NT2/D1 (cell line): ENCODE measurements around the gene TNPO3.

Source experiments
- DNase-seq: peaks from one replicate; pipeline ENCODE4 v3.0.0-alpha.2; 2011; ENCODE audit warnings: low read depth, low spot score
- H3K27me3 ChIP-seq: 2 replicates; pipeline ENCODE4 v1.6.0; 2011; ENCODE audit warnings: mild to moderate bottlenecking; ENCODE audit not compliant: insufficient read length, insufficient read depth
- H3K36me3 ChIP-seq: 2 replicates; pipeline ENCODE4 v1.6.1; 2011; ENCODE audit warnings: mild to moderate bottlenecking, low read length, mixed read lengths; ENCODE audit not compliant: insufficient read depth, insufficient read length
- H3K4me1 ChIP-seq: 2 replicates; pipeline ENCODE4 v1.5.1; 2011; ENCODE audit not compliant: insufficient read depth, insufficient read length
- H3K4me3 ChIP-seq: 2 replicates; pipeline ENCODE4 v1.5.1; 2011; ENCODE audit warnings: low read depth; ENCODE audit not compliant: insufficient read length
- H3K9ac ChIP-seq: 2 replicates; pipeline ENCODE4 v1.6.0; 2011; ENCODE audit warnings: low read depth; ENCODE audit not compliant: insufficient read length
- H3K9me3 ChIP-seq: 2 replicates; pipeline ENCODE4 v1.5.1; 2011; ENCODE audit warnings: mild to moderate bottlenecking, low read length; ENCODE audit not compliant: insufficient read depth
- SUZ12 ChIP-seq: IDR thresholded peaks from 2 replicates; pipeline ENCODE4 v1.6.1; 2011; ENCODE audit not compliant: insufficient read length, insufficient read depth; ENCODE audit errors: extremely low read depth
- YY1 ChIP-seq: IDR thresholded peaks from 2 replicates; pipeline ENCODE4 v1.6.1; 2011; ENCODE audit not compliant: insufficient read length, insufficient read depth
- ZNF274 ChIP-seq: IDR thresholded peaks from 2 replicates; pipeline ENCODE4 v1.6.1; 2011; ENCODE audit warnings: mild to moderate bottlenecking, low read depth, low read length

TNPO3 gene

DNA sequence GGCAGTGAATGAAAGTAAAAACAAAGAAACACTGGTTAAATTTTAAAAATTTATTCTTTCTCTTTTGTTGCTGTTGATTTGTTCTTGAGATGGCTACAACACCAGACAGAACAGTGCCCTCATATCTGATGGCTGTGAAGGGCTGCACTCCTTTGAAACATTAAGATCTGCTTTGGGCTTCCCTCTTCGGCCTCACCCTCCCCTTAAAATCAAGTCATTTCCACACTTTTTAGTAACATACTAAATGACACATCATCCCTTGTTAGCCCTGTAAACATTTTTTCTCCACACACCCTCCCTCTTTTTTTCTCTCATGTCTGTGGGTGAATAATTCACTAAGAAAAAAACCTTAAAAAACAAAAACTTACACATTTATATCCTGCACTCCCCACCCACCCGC is 100.8 kb downstream of the TNPO3 start:
- no peaks in the 10 kb centered on the region for H3K27me3 ChIP-seq
- H3K4me1 ChIP-seq: peaks cover 2% of the 10 kb centered on the region
- no peak overlapping the region for H3K4me3 ChIP-seq
- no peak overlapping the region for H3K9ac ChIP-seq
- H3K9me3 ChIP-seq: no peaks in the 10 kb centered on the region
- no peak for DNase-seq
- TF ChIP-seq SUZ12: no peak
- TF ChIP-seq ZNF274: no peak
- TF ChIP-seq YY1: no peak
- peaks cover 58% of the 10 kb centered on the region for H3K36me3 ChIP-seq

- Histone ChIP-seq H3K27me3 (no peaks in the 10 kb centered on the region), H3K9ac (no peak overlapping the region), H3K36me3 (peaks cover 34% of the 10 kb centered on the region), H3K4me1 (peaks cover 13% of the 10 kb centered on the region), H3K9me3 (no peaks in the 10 kb centered on the region), H3K4me3 (no peak overlapping the region)
- no peak for DNase-seq
- TF ChIP-seq ZNF274 (no peak), YY1 (no peak), SUZ12 (no peak)
Measured at GRCh38 chr7:128951296-128951695, 103.6 kb downstream of the TNPO3 start.

DNA sequence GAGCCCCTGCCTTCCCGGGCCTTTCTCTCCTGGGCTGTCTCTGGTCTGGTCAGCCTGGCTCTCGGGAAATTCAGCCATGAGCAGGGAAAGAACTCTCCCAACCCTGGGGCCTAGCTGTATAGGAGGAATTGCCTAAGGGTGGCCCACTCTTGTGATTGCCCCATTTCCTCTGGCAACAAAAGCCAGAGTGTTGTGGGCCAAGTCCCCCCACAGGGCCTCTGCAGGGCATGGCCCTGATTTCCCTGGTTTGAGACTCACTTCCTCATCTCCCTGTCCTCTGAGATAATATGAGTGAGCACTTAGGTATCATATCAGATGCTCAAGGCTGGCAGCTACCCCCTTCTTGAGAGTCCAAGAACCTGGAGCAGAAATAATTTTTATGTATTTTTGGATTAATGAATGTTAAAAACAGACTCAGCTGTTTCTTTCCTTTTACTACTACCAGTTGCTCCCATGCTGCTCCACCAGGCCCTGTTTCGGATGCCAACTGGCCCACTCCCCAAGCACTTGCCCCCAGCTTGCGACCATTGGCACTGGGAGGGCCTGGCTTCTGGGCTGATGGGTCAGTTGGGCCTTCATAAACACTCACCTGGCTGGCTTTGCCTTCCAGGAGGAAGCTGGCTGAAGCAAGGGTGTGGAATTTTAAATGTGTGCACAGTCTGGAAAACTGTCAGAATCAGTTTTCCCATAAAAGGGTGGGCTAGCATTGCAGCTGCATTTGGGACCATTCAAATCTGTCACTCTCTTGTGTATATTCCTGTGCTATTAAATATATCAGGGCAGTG is 105.7 kb downstream of the TNPO3 start:
- Histone ChIP-seq H3K4me3 (no peak overlapping the region), H3K27me3 (no peaks in the 10 kb centered on the region), H3K36me3 (peaks cover 14% of the 10 kb centered on the region), H3K9ac (no peak overlapping the region), H3K4me1 (peaks cover 11% of the 10 kb centered on the region), H3K9me3 (no peaks in the 10 kb centered on the region)
- DNase-seq: no peak
- TF ChIP-seq YY1 (no peak), ZNF274 (no peak), SUZ12 (no peak)

DNA sequence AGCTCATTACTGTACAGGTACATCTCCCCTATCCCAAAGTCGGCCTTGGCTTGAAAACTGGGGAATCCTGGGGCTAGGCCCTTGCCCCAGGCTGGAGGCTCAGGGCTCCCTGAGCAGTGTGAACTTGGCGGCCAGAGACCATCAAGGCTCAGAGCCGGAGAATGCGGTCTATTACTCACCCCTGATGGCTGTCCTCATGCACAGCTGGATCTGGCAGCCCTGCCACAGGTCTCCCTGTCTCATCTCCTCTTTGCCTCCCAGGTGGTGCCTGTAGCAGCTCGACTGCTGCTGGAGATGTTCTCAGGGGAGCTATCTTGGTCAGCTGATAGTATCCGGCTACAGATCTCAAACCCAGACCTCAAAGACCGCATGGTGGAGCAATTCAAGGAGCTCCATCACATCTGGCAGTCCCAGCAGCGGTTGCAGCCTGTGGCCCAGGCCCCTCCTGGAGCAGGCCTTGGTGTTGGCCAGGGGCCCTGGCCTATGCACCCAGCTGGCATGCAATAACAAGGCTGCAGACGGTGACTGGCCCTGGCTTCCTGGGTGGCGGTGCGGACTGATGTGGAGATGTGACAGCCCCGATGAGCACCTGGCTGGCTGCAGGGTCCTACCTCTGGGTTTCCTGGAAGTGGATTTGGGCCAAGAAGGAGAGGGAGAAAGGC is 106.5 kb downstream of the TNPO3 start:
- TF ChIP-seq SUZ12: no peak
- no peak for TF ChIP-seq ZNF274
- TF ChIP-seq YY1: no peak
- Histone ChIP-seq H3K27me3 (no peaks in the 10 kb centered on the region), H3K4me3 (no peak overlapping the region), H3K36me3 (peaks cover 7% of the 10 kb centered on the region), H3K4me1 (peaks cover 11% of the 10 kb centered on the region), H3K9ac (no peak overlapping the region), H3K9me3 (no peaks in the 10 kb centered on the region)
- no peak for DNase-seq

GRCh38 chr7:128947854-128948253 is 107.1 kb downstream of the TNPO3 start:
- no peak for TF ChIP-seq ZNF274
- TF ChIP-seq YY1: no peak
- no peak for TF ChIP-seq SUZ12
- peaks cover 3% of the 10 kb centered on the region for H3K36me3 ChIP-seq
- H3K9me3 ChIP-seq: no peaks in the 10 kb centered on the region
- H3K9ac ChIP-seq: no peak overlapping the region
- peaks cover 11% of the 10 kb centered on the region for H3K4me1 ChIP-seq
- no peak for DNase-seq
- no peak overlapping the region for H3K4me3 ChIP-seq
- H3K27me3 ChIP-seq: no peaks in the 10 kb centered on the region

DNA sequence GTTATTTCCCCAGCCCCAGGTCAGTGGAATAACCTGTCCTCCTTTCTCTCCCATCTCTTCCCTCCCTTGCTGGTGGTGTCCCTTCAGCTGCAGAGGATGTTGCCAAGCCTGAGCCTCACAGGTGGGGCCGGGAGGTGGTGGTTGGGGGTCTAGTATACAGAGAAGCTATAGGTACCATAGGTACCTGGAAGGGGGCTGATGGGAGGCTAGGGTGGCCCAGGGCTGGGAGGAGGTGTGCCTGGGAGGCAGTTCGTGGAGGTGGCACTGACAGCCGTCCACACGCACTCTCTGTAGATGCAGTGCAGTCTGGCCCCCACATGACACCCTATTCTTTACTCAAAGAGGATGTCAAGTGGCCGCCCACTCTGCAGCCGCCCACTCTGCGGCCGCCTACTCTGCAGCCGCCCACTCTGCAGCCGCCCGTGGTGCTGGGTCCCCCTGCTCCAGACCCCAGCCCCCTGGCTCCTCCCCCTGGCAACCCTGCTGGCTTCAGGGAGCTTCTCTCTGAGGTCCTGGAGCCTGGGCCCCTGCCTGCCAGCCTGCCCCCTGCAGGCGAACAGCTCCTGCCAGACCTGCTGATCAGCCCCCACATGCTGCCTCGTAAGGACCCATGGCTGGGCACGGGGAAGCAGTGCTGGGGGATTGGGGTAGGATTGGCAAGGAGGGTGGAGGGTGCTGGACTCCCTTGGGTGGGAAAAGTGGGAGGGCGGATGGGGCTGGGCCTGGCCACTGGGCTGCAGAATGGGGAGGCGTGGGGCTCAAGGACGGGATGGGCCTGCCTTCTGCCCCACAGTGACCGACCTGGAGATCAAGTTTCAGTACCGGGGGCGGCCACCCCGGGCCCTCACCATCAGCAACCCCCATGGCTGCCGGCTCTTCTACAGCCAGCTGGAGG is 107.7 kb downstream of the TNPO3 start:
- TF ChIP-seq YY1 (no peak), SUZ12 (no peak), ZNF274 (no peak)
- no peaks in the 10 kb centered on the region for H3K9me3 ChIP-seq
- no peak overlapping the region for H3K9ac ChIP-seq
- H3K4me3 ChIP-seq: no peak overlapping the region
- H3K27me3 ChIP-seq: no peaks in the 10 kb centered on the region
- peaks cover 11% of the 10 kb centered on the region for H3K4me1 ChIP-seq
- peaks cover 3% of the 10 kb centered on the region for H3K36me3 ChIP-seq
- DNase-seq: no peak
